H9 (cell line): Measurements from ENCODE around the gene MRTFA. TPM values are rescaled to one million over a fixed set of nuclear protein-coding genes. Genes with fewer than 3 reads are reported as not detected.
A peak's percentile ranks its signal among the peaks of the same experiment; 100 is the strongest.

Source experiments
- DNase-seq: peaks from one replicate; pipeline ENCODE4 v3.0.0-alpha.2; 2017
- H2AFZ ChIP-seq: one replicate; pipeline ENCODE4 v1.6.1; 2013; ENCODE audit warnings: mild to moderate bottlenecking, low read length, control low read depth, moderate library complexity
- H2AK5ac ChIP-seq: 2 replicates; pipeline ENCODE4 v1.6.1; 2013; ENCODE audit warnings: low read length, control low read depth, mixed read lengths; ENCODE audit not compliant: insufficient read length
- H2BK120ac ChIP-seq: one replicate; pipeline ENCODE4 v1.6.1; 2013; ENCODE audit warnings: low read depth, mild to moderate bottlenecking, low read length, control low read depth, inconsistent platforms; ENCODE audit not compliant: poor library complexity, severe bottlenecking
- H2BK12ac ChIP-seq: 2 replicates; pipeline ENCODE4 v1.6.1; 2013; ENCODE audit warnings: low read length, control low read depth, mixed read lengths, low read depth; ENCODE audit not compliant: insufficient read length
- H2BK15ac ChIP-seq: 2 replicates; pipeline ENCODE4 v1.6.1; 2013; ENCODE audit warnings: low read depth, low read length, control low read depth
- H2BK20ac ChIP-seq: one replicate; pipeline ENCODE4 v1.6.1; 2013; ENCODE audit warnings: low read depth, mild to moderate bottlenecking, low read length, control low read depth, inconsistent platforms; ENCODE audit not compliant: poor library complexity, severe bottlenecking
- H2BK5ac ChIP-seq: 2 replicates; pipeline ENCODE4 v1.6.1; 2013; ENCODE audit warnings: low read length, control low read depth, mixed read lengths; ENCODE audit not compliant: insufficient read length
- H3K14ac ChIP-seq: 2 replicates; pipeline ENCODE4 v1.6.1; 2013; ENCODE audit warnings: low read length, control low read depth; ENCODE audit not compliant: insufficient read depth
- H3K18ac ChIP-seq: 2 replicates; pipeline ENCODE4 v1.6.1; 2013; ENCODE audit warnings: low read depth, mild to moderate bottlenecking, mixed read lengths, low read length, control low read depth; ENCODE audit not compliant: insufficient read length
- H3K23ac ChIP-seq: 2 replicates; pipeline ENCODE4 v1.6.1; 2013; ENCODE audit warnings: low read length, control low read depth, mixed read lengths, low read depth; ENCODE audit not compliant: insufficient read length
- H3K23me2 ChIP-seq: 2 replicates; pipeline ENCODE4 v1.6.1; 2013; ENCODE audit warnings: low read depth, mild to moderate bottlenecking, mixed read lengths, low read length, control low read depth; ENCODE audit not compliant: insufficient read length, poor library complexity, severe bottlenecking
- H3K27ac ChIP-seq: 2 replicates; pipeline ENCODE4 v1.5.1; 2013; ENCODE audit warnings: low read length, control low read depth, mixed read lengths, low read depth; ENCODE audit not compliant: insufficient read length
- H3K27me3 ChIP-seq: 2 replicates; pipeline ENCODE4 v1.6.1; 2013; ENCODE audit warnings: low read length, control low read depth, inconsistent platforms; ENCODE audit not compliant: insufficient read depth
- H3K4ac ChIP-seq: 2 replicates; pipeline ENCODE4 v1.6.1; 2013; ENCODE audit warnings: low read depth, mild to moderate bottlenecking, control low read depth, inconsistent platforms, low read length, moderate library complexity
- H3K4me1 ChIP-seq: 2 replicates; pipeline ENCODE4 v1.6.1; 2013; ENCODE audit warnings: low read length, control low read depth, inconsistent platforms; ENCODE audit not compliant: insufficient read depth
- H3K4me2 ChIP-seq: 2 replicates; pipeline ENCODE4 v1.6.1; 2013; ENCODE audit warnings: low read length, control low read depth, mixed read lengths; ENCODE audit not compliant: insufficient read length, insufficient read depth
- H3K56ac ChIP-seq: 2 replicates; pipeline ENCODE4 v1.6.1; 2013; ENCODE audit warnings: low read depth, mild to moderate bottlenecking, mixed read lengths, low read length, control low read depth; ENCODE audit not compliant: insufficient read length
- H3K79me1 ChIP-seq: 2 replicates; pipeline ENCODE4 v1.6.1; 2013; ENCODE audit warnings: low read depth, mild to moderate bottlenecking, moderate library complexity, low read length, control low read depth, inconsistent platforms; ENCODE audit not compliant: insufficient read depth, poor library complexity, severe bottlenecking
- H3K79me2 ChIP-seq: 2 replicates; pipeline ENCODE4 v1.6.1; 2013; ENCODE audit warnings: low read length, control low read depth, inconsistent platforms; ENCODE audit not compliant: insufficient read depth
- H3K9ac ChIP-seq: 2 replicates; pipeline ENCODE4 v1.6.1; 2013; ENCODE audit warnings: low read length, control low read depth, mixed read lengths; ENCODE audit not compliant: insufficient read length; ENCODE audit errors: extremely low read depth
- H3K9me3 ChIP-seq: one replicate; pipeline ENCODE4 v1.6.1; 2013; ENCODE audit warnings: low read depth, low read length, inconsistent platforms; ENCODE audit not compliant: control insufficient read depth
- H3T11ph ChIP-seq: one replicate; pipeline ENCODE4 v1.6.1; 2013; ENCODE audit warnings: mild to moderate bottlenecking, low read length, control low read depth, inconsistent platforms
- H4K20me1 ChIP-seq: one replicate; pipeline ENCODE4 v1.6.1; 2013; ENCODE audit not compliant: control insufficient read depth, insufficient read length, insufficient read depth
- H4K5ac ChIP-seq: 2 replicates; pipeline ENCODE4 v1.6.1; 2013; ENCODE audit warnings: low read depth, mild to moderate bottlenecking, mixed read lengths, low read length, control low read depth; ENCODE audit not compliant: insufficient read length
- H4K8ac ChIP-seq: replicated peaks from 2 replicates; pipeline ENCODE4 v1.6.1; 2013; ENCODE audit warnings: low read length, control low read depth, mixed read lengths, low read depth; ENCODE audit not compliant: insufficient read length
- H4K91ac ChIP-seq: 2 replicates; pipeline ENCODE4 v1.6.1; 2013; ENCODE audit warnings: low read depth, mild to moderate bottlenecking, moderate library complexity, mixed read lengths, low read length, control low read depth; ENCODE audit not compliant: insufficient read length
- H3K27ac Mint-ChIP-seq, 3 experiments: 2 replicates in 2 of 3; 3 replicates in 1 of 3; pipeline ENCODE4 v1.8.0; 2020 to 2021; ENCODE audit warnings: mixed read lengths in 3 of 3, mild to moderate bottlenecking in 1 of 3, moderate library complexity in 1 of 3
- H3K27me3 Mint-ChIP-seq: 2 replicates; pipeline ENCODE4 v1.8.0; 2021; ENCODE audit warnings: low read depth, mild to moderate bottlenecking, moderate library complexity, mixed read lengths
- H3K36me3 Mint-ChIP-seq, 3 experiments: 2 replicates in 2 of 3; 3 replicates in 1 of 3; pipeline ENCODE4 v1.8.0; 2020 to 2021; ENCODE audit warnings: low read depth in 3 of 3, mixed read lengths in 3 of 3; ENCODE audit not compliant: insufficient read depth in 1 of 3
- H3K4me1 Mint-ChIP-seq, 2 experiments: 2 replicates each; pipeline ENCODE4 v1.8.0; 2020; ENCODE audit warnings: mixed read lengths in 2 of 2
- H3K4me3 Mint-ChIP-seq, 2 experiments: 2 replicates in 1 of 2; 3 replicates in 1 of 2; pipeline ENCODE4 v1.8.0; 2020 to 2021; ENCODE audit warnings: mild to moderate bottlenecking in 2 of 2, mixed read lengths in 2 of 2, moderate library complexity in 1 of 2
- H3K9me3 Mint-ChIP-seq, 2 experiments: 2 replicates in 1 of 2; 3 replicates in 1 of 2; pipeline ENCODE4 v1.8.0; 2020; ENCODE audit warnings: mild to moderate bottlenecking in 2 of 2, mixed read lengths in 2 of 2, moderate library complexity in 1 of 2
- CTCF ChIP-seq: fragments of 200-600 bp; sonication (generic); conservative IDR thresholded peaks from 3 replicates; pipeline ENCODE4 v1.8.0; 2021; ENCODE audit warnings: antibody characterized with exemption, mild to moderate bottlenecking
- WGBS: extraction: QIAGEN DNeasy Blood & Tissue Kit; methylation state at CpG from one replicate; pipeline ENCODE4 v1.1.7; 2013; ENCODE audit warnings: missing lambda C conversion rate, low lambda C conversion rate, mixed read lengths; ENCODE audit not compliant: insufficient read length; ENCODE audit errors: extremely low coverage; 5-methylcytosine and 5-hydroxymethylcytosine counted together
- total RNA-seq: library from RNA; stranded (reverse); gene quantifications from 2 replicates; pipeline ENCODE4 v1.2.1, GENCODE V29; 2021

MRTFA gene
- total RNA-seq, 1 experiment from 2014 or later: 38.1 TPM

- Histone ChIP-seq H2BK120ac (no peak overlapping the region), H3K9ac (no peak overlapping the region), H2BK15ac (no peak overlapping the region), H3K23me2 (no peaks in the 10 kb centered on the region), H4K5ac (no peak overlapping the region), H2BK12ac (no peak overlapping the region), H3K27me3 (no peaks in the 10 kb centered on the region), H4K91ac (no peak overlapping the region), H3K23ac (no peak overlapping the region), H3K4me1 (no peaks in the 10 kb centered on the region), H2AFZ (no peak overlapping the region), H3K79me2 (no peaks in the 10 kb centered on the region), H2AK5ac (no peak overlapping the region), H3K56ac (no peak overlapping the region), H3K79me1 (no peaks in the 10 kb centered on the region), H3K4ac (no peak overlapping the region), H4K20me1 (no peaks in the 10 kb centered on the region), H4K8ac (no peak overlapping the region), H2BK20ac (no peak overlapping the region), H3K14ac (no peak overlapping the region), H3K9me3 (no peaks in the 10 kb centered on the region), H2BK5ac (no peak overlapping the region), H3K4me2 (no peak overlapping the region), H3K18ac (no peak overlapping the region), H3T11ph (no peak overlapping the region), H3K27ac (no peak overlapping the region)
- no peak for TF ChIP-seq CTCF
- no peaks in the 10 kb centered on the region for H3K9me3 Mint-ChIP-seq
- H3K27me3 Mint-ChIP-seq: no peaks in the 10 kb centered on the region; the same call in 1 of the 2 replicates
- 0 out of 4 replicates have a peak, but pooled peaks cover 2 to 6% of the 10 kb centered on the region in 2 experiments for H3K4me1 Mint-ChIP-seq
- DNase-seq: no peak
- peak overlapping the region; percentile 76 to 91 (median 88); a peak in 5 of 7 replicates for H3K27ac Mint-ChIP-seq
- WGBS: no CpG with 5 or more reads among the region's 19 CpGs
- peaks cover 21 to 50% (median 48%) of the 10 kb centered on the region in 3 experiments for H3K36me3 Mint-ChIP-seq
- H3K4me3 Mint-ChIP-seq: no peak overlapping the region
These were observed 220.8 kb downstream of the MRTFA start for GRCh38 chr22:40415531-40416266.
